ENCODE data around the gene KCNT1.

Gene KCNT1

GRCh38 chr9:135701959-135702721 is at the start of gene KCNT1:
KCNT1 (plus strand) TSS chr9:135702185; CDS start chr9:135702259, 74 bp downstream.
- TF ChIP-seq CTCF (IDR thresholded peaks at IDR 0.05; ENCODE audit: insufficient read depth, low read length, poor library complexity, severe bottlenecking), result peak; percentile 77
- TF ChIP-seq EZH2phosphoT487 (conservative IDR thresholded peaks at IDR 0.05; ENCODE audit: low read length), result no peak
- Histone ChIP-seq H2AFZ (ENCODE audit: low read depth, low read length, severe bottlenecking) (no peak within 1 kb of the TSS), H3K4me3 (ENCODE audit: insufficient read depth, low read length, poor library complexity, severe bottlenecking) (no peak within 1 kb of the TSS)

GRCh38 chr9:135655317-135655716 is 46.7 kb upstream of the KCNT1 start:
- H3K27me3 ChIP-seq (ENCODE audit: low read length), result no peaks in the 10 kb centered on the region
- no peak overlapping the region for H3K4me3 ChIP-seq (ENCODE audit: insufficient read depth, low read length, poor library complexity, severe bottlenecking)
- H3K9ac ChIP-seq (ENCODE audit: low read length), result no peak overlapping the region
- H4K20me1 ChIP-seq (ENCODE audit: low read depth, low read length), result no peaks in the 10 kb centered on the region
- H2AFZ ChIP-seq (ENCODE audit: low read depth, low read length, severe bottlenecking), result no peak overlapping the region
- H3K9me2 ChIP-seq (replicated peaks; ENCODE audit: insufficient read depth, low read length), result no peaks in the 10 kb centered on the region
- H3K4me2 ChIP-seq (ENCODE audit: low read depth, low read length, poor library complexity, severe bottlenecking), result no peak overlapping the region
- no peaks in the 10 kb centered on the region; the same call in 1 of the 2 replicates for H3K9me3 ChIP-seq (ENCODE audit: insufficient read depth, low read length)
- no peak overlapping the region for H3K27ac ChIP-seq (ENCODE audit: low read depth, low read length)
- TF ChIP-seq EZH2phosphoT487 (conservative IDR thresholded peaks at IDR 0.05; ENCODE audit: low read length) (no peak), CTCF (IDR thresholded peaks at IDR 0.05; ENCODE audit: insufficient read depth, low read length, poor library complexity, severe bottlenecking) (no peak)
- H3K36me3 ChIP-seq (ENCODE audit: low read length), result no peaks in the 10 kb centered on the region
- no peaks in the 10 kb centered on the region for H3F3A ChIP-seq (ENCODE audit: insufficient read depth)
- no peaks in the 10 kb centered on the region for H3K79me2 ChIP-seq (ENCODE audit: insufficient read depth, low read length)

More at GRCh38 chr9:135701959-135702721, at the start of gene KCNT1:
- Histone ChIP-seq H3K27me3 (ENCODE audit: low read length) (no peaks in the 10 kb centered on the region), H4K20me1 (ENCODE audit: low read depth, low read length) (no peaks in the 10 kb centered on the region), H3K36me3 (ENCODE audit: low read length) (no peaks in the 10 kb centered on the region), H3K9me3 (ENCODE audit: insufficient read depth, low read length) (no peaks in the 10 kb centered on the region), H3K4me2 (ENCODE audit: low read depth, low read length, poor library complexity, severe bottlenecking) (no peak within 1 kb of the TSS), H3K9ac (ENCODE audit: low read length) (no peak within 1 kb of the TSS), H3K79me2 (ENCODE audit: insufficient read depth, low read length) (no peaks in the 10 kb centered on the region), H3K9me2 (replicated peaks; ENCODE audit: insufficient read depth, low read length) (no peaks in the 10 kb centered on the region), H3K27ac (ENCODE audit: low read depth, low read length) (no peak within 1 kb of the TSS), H3F3A (ENCODE audit: insufficient read depth) (no peaks in the 10 kb centered on the region)

DNA sequence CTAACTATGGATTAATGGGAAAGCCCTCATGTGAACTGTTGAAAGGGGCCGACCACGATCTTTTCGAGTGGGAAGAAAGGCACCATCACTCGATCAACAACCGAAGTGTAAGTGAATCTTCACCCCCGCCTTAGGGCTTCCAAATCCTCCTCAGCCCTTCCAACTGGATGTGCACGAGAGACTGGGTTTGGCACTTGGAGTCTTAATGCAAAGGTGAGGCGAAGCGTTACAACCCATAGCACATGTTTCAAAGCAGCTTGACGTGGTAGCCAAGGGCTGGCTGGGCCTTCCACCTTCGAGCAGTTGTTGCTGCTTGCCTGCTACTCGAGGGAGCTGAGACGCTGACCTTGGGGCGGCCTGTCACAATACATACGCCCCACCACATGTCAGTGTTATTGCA is 44.6 kb upstream of the KCNT1 start:
- H4K20me1 ChIP-seq (ENCODE audit: low read depth, low read length), result no peaks in the 10 kb centered on the region
- H3K9me3 ChIP-seq (ENCODE audit: insufficient read depth, low read length), result no peaks in the 10 kb centered on the region
- no peak overlapping the region for H3K9ac ChIP-seq (ENCODE audit: low read length)
- H2AFZ ChIP-seq (ENCODE audit: low read depth, low read length, severe bottlenecking), result no peak overlapping the region
- no peak overlapping the region for H3K4me2 ChIP-seq (ENCODE audit: low read depth, low read length, poor library complexity, severe bottlenecking)
- no peak for TF ChIP-seq CTCF (IDR thresholded peaks at IDR 0.05; ENCODE audit: insufficient read depth, low read length, poor library complexity, severe bottlenecking)
- TF ChIP-seq EZH2phosphoT487 (conservative IDR thresholded peaks at IDR 0.05; ENCODE audit: low read length), result no peak
- no peak overlapping the region for H3K4me3 ChIP-seq (ENCODE audit: insufficient read depth, low read length, poor library complexity, severe bottlenecking)
- H3K27me3 ChIP-seq (ENCODE audit: low read length), result no peaks in the 10 kb centered on the region
- no peaks in the 10 kb centered on the region for H3K9me2 ChIP-seq (replicated peaks; ENCODE audit: insufficient read depth, low read length)
- no peaks in the 10 kb centered on the region for H3K36me3 ChIP-seq (ENCODE audit: low read length)
- no peaks in the 10 kb centered on the region for H3K79me2 ChIP-seq (ENCODE audit: insufficient read depth, low read length)
- H3F3A ChIP-seq (ENCODE audit: insufficient read depth), result no peaks in the 10 kb centered on the region
- no peak overlapping the region for H3K27ac ChIP-seq (ENCODE audit: low read depth, low read length)
